Measurements from ENCODE around the gene NEGR1.

The NEGR1 gene

DNA sequence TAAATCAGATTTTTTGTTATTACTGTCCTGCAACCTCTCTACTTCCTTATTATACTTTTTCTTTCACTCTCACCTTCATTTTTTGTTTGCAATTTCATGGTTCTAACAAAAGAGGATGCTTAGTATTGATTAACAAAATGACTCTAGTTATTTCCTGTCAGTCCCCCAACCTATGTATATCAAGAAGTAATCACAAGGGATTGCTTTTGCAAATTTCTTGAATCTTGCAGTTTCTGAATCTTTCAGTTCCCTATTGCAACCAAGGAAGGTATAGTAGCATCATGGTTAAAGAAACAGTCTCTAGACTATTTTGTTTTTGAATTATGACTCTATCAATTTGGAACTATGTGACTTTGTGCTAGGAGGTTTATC, 446.9 kb downstream of the NEGR1 start:
- DNase-seq, result no peak

DNA sequence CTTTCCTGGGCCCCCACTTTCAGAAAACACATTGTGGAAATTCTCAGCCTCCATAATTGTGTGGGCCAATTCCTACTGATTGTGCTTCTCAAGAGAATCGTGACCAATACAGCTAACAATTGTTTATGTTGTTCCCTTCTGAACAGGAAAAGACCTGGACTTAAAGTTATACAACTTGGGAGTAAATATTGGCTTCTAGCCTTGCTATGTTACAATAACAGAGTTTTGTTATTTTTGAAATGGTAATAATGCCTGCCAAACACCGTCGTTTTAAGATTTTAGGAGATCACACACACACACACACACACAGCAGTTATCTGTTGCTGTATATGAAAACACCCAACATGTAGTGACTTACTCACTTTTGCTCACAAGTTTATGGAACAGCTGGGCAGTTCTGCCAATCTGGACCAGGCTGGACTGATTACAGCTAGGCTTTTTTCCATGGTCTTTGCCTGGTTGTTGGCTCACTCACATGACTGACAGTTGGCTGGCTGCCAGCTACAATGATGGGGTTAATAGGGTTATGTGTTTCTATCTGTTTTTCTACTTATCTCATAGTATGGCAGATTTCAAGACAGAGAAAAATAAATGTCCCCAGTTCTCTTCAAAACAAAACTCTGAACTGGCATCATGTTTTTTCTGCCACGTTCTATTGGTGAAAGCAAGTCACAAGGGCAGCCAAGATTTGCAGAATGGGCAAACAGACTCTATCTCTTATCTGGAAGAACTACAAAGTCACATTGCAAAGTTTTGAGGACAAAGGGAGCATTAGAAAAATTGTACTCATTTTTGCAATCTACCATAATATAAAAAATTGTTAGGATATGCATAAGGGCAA, 447.5 kb downstream of the NEGR1 start:
- no peak for DNase-seq

DNA sequence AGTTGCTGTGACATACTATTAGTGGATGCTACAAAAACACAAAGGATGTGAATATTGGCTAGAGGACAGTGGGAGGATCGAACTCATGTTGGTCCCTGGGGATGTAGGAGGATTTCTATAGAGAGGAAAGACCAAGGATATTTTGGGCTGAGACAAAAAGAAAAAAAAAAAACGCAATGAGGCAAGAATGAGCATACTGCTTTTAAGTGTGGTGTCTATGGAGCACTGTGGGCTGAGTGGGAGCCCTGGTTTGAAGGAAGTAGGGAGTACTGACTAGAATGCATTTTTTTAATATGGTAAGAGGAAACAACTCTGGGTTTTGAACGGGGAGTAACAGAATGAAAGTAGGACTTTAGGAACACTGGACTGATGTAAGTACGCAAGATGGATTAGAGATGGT, 450.7 kb downstream of the NEGR1 start:
- no peak for DNase-seq

DNA sequence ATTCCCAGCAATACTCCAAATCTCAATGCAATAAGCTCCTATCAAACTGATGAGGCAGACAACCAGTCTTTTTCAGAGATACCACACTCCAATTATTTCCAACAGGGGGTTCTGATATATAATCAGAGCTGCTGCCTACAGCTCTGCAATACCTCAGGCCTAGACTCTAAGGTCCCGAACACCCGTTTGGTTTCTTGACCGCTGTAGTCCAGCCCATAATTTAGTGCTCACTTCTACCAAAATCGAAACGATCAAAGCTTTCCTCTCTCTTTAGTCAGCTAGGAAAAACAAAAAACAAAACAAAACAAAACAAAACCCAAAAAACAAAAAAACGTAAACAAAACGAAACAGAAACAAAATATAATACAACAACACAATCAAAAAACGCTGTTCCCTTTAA, 453.0 kb downstream of the NEGR1 start:
- DNase-seq, result no peak

DNA sequence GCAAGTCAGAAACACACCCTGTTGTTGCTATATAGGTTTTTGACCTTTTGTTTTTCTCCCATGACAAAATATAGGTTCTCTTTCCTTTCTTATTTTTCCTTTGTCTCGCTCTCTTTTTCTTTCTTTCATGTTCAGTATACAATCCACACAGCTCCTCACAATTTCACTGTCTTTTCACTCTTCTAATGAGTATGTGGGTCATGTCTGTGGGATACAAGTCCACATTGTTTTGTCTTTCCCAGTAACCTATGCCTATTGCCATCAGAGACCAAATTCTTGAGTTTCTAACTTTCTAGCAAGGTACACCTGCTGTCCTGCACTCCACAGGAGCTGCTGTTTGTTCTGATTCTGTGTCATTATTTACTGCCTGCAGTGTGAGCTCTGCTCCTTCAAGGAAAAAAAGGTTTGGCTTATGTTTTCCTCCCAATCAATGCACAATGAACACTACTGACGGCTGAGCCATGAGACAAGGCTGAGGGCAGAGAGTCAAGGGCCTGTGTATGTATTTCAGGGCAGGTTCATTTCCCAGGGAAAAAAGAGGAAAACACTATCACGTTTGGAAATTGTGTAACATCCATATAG, 453.8 kb downstream of the NEGR1 start:
- no peak for DNase-seq

DNA sequence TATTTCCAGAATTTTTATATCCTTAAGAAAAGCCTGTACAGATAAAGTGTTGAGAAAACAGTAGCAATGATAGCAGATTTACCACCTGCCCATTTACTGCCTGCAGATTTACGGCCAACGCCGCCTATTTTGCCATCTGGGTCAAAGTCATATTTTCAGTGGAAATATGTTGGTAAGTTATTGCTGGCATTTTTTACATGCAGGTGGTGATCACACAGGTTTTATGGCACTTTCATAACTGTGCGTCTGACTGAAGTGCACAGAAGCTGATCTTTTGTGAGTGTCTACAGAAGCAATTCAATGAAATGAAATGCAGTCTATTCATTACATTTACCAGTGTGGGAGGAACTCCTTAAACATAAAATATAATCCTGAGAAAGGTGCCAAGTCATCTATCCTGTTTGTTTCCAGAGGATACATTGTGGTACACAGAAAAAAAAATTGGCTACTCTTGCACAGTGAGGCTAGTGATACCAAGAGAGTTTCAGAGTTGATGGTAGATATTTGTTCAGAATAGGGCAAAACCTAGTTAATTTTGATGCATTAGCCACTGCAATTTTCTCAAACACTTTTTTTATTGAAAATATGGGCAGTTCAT, 458.5 kb downstream of the NEGR1 start:
- DNase-seq, result no peak

DNA sequence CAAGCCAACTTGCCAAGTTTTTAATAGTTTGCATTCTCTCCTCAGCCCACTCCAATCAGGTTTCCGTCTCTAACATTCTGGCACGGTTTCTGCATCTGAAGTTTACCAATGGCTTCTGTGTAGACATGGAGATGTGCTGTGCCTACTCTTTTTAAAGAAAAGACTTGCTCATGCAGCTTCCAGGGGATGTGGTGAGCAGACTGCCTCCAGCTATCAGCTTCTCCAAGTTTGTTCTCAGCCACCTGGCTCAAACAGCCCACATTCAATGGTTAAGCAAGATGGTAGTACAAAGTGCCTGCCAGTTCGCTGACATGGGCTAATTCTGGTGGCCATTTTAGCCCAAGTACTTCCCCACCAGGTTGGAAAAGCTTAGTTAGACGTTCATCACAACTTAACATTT, 465.3 kb downstream of the NEGR1 start:
- no peak for DNase-seq

DNA sequence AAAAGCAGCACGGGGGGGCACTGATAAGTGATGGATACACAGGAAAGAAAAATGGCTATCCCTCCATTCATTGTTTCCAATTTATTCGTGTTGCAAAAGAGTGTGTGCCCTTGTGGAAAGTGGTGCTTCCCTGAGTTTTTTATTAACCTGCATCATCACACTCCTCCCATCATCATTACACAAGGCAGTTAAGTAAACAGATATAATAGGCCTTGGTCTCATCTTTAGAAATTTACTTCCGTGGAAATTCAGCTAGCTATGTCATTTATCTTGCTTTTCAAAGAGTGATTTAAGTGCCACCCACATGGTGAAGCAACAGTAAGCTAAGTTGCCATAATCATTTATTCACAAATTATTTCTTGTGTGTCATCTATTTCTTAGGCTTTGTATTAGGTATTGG, 473.3 kb downstream of the NEGR1 start:
- DNase-seq, result no peak

DNA sequence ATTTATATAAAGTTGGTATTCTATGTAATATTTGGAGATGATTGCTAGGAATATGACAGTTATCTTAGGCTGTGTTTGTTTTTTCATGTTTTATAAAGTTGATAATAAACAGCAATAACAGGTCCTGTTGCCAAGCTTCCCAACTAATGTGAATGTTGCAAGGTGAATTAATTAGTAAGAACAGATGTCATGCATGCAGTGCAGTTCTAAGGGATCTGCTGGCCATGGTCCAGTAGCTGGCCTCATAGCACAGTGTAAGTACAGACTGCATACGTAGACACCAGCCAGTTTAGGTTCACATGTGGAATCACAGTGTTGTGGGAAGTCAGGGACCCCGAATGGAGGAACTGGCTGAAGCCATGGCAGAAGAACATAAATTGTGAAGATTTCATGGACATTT, 478.2 kb downstream of the NEGR1 start:
- DNase-seq, result no peak

DNA sequence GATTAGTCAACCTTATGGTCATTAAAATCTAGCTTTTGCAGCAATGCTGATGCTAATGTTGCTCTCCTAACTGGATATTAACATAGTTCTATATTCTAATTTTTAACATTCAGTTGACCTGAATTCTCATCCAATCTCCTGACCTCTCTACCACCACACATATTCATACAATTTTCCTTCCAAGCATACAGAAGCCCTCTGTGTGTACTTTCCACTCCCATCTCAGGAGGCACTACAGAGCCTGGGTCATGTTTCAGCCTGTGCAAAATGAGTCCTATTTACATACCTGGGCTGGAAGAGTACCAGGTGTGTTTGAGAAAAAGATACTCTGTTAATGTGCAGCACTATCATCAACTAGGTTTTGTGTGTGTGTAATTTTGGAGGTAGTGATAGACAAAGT, 486.3 kb downstream of the NEGR1 start:
- DNase-seq, result no peak

DNA sequence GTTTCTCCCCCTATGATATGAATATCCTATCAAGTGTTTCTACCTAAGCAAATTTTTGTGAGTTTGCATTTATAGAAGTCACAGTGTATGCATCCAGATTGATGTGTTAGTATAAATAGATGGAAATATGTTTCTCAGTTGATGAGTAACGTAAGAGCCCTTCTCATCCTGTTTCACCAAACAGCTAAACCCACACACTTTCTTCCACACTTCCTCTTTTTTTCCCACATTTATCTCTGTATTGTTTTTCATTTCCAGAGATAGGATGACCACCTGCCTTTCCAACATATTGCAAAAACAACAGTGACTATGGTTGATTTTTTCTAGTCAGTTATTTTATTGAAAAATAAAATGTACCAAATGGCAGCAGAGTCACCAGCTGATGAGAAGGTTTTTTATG, 490.1 kb downstream of the NEGR1 start:
- no peak for DNase-seq

DNA sequence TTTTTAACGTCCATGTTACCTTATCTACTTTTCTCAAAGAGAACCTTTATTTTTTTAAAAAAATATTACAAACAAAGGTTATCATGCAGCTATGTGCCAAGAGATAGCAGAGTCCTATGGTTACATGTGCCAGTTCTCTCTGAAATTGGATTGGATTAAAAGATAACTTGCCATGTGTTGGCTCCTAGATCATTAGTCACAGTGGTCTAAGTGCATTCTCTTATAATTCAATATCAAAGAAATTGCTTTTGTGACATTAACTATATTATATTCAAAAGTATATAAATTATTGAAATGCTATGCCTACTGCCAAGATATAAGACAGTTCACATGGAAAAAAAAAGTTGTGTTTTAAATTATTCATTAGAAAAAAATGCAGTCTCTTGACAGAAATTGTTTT, 494.2 kb downstream of the NEGR1 start:
- no peak for DNase-seq

DNA sequence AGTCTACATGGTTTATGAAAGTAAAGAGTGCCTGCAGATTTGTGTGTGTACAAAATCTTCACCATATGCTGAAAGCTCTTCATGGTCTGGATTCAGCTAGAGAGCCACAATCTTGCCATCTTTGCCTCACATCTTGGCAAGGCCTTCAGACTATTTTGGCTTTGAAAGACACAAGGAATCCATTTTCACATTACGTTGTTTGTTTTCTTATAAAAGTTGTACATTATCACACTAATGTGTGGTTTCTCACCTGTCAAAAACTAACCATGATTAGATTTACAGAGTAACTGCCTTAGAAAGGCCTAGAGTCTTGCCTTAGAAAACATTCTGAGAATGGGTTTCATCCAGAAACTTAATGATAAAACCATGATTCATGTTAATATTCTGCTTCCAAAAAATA, 494.6 kb downstream of the NEGR1 start:
- no peak for DNase-seq

DNA sequence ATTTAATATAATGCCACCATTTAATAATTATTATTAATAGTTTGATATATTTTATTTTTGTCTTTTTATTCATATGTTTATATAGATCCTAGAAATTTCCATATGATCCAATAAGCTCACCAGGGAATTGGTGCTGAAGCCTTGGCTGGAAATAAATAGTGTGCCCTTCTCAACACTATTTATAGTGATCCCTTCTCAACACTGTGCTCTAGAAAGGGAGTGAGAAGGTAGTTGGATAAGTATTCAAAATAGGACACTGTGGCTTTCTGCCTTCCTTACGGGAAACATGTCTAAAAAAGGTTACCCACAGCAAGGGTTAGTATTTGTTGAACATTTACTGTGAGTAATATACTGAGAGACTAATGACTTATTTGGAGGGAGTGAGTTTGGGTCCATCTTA, 496.1 kb downstream of the NEGR1 start:
- DNase-seq, result no peak

DNA sequence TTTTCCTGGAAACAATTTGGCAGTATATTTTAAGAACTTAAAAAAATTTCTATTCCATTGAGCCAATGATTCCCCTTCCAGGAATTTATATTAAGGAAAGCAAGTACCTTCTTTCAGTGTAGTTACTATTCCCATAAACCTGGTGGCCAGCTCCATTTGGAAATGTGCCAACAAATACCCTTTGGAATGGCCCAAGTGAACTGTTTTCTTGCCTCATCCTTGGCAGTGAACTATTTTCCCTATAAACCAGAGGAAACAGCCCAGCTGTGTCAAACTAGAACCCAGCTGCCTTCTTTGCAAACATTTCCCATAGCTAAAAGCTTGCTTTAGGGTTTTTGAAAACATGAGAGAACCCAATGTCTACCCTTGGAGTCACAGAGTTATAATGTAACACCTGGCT, 496.9 kb downstream of the NEGR1 start:
- DNase-seq, result no peak

DNA sequence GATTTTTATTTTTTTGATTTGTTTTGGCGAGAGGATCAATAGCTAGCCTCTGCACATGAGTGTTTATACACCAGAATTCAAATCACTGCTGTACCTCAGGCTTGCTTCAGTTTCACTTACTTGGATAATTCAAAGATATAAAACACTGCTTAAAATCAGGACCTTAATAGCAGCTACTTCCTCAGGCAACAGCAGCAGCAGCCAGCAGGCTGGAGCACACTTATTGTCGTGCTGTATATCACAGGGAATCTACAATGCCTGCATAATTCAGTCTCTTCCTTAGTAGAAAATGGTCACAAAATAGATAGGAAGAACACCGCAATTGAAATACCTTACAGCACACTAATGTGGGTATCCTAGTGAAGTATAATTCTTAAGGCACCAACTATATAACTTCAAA, 497.3 kb downstream of the NEGR1 start:
- DNase-seq, result no peak

DNA sequence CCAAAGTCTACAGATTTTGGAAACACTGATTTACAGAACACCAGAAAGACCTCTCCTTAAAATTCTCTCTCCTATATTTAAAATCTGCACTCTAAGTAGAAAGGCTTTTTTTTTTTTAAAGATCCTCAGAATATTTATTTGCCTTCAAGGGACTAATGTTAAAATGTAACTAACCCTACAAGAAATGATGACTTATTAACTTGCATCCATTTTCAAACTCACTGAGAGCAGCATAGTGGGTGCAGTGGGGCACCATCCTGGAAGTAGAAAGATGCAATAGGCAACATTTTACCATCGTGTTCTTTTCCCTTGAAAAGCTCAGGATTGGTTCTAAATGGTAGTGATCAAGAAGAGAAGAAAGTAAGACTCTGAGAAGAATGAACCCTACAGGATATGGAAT, 498.1 kb downstream of the NEGR1 start:
- DNase-seq, result no peak

DNA sequence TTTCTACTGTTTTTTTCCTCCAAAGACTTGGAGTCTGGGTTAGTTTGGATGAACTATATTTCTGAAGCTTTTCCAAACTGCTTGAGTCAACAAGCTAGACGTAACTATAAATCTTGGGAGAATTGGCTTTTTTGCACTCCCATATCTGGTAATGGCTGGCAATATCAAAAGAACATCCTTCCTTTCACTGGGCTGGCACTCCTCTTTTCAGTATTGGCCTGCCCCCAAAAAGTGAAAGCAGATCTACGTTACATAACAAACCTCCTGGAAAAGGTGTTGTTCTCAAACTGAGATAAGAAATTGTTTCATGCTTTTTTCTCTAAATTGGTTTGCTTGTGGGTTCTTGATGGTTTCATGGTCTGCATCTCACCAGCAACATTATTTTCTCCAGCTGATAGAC, 499.3 kb downstream of the NEGR1 start:
- DNase-seq, result no peak

DNA sequence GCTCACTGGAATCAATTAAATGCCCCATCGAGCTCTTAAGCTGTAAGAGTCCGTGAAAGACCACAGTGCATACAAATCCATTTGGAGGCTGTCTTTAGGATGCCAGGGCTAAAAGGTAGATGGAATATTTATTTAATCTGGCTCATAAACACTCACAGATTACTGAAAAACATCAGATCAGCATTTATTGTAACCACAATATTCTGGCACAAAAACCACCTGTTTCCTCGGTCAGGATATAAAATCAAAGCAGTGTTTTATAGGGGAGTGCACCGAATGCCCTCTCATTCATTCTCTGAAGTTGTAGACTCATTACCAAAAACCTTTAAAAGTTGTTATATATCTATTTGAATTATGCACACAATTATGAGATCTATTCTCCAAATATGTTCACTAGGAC, 500.9 kb downstream of the NEGR1 start:
- DNase-seq, result no peak

DNA sequence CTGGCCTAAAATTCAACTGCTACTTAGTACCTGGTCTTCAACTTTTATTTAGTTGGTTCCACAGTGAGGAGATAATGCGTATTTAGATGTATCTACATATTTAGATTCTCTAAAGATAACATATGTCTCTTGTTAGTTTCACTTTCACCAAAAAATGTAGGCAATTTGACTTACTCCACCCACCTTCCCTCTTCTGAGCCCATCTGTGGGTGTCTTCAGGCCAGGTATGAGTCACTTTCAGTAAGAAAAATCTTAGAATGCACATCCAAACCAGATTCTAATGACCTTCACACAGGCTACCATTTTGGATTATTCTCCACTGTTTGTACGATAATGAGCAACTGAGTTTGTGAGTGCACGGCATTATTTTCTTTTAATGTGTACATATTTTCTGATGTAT, 501.7 kb downstream of the NEGR1 start:
- no peak for DNase-seq

DNA sequence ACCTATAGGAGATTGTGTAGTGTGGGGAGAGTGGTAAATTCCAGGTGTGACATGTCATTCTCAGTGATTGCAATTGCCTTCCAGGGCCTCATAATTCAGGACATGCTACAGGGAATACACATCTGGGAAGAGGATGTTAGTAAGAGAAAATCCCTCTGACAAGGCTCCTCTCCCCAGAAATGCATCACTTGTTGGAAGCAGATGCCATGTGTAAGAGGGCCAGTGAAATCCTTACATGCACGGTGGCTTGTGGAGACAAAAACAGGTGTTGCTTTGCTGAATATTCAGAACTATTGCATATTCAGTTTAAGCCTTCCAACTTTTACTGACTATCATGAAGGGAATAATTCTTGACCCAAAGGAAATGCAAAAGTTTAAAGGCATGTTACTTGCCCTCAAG, 503.4 kb downstream of the NEGR1 start:
- DNase-seq, result no peak

DNA sequence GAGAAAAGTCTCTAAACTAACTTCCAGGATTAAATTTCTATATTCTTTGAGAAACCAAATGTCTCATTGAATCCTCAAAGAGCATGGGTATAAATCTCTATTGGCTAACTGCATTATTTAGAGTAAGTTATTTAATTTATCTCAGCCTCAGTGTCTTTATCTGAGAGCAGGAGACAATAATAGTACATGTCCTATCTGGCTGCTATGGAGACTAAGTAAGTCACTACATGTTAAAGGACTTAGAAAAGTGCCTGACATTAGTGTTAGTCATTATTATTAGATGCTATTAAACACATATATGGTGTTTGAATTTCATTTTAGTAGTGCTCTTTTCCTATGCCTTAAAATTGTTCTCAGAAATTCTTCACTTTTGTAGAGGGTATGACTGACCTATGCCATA, 505.2 kb downstream of the NEGR1 start:
- no peak for DNase-seq

DNA sequence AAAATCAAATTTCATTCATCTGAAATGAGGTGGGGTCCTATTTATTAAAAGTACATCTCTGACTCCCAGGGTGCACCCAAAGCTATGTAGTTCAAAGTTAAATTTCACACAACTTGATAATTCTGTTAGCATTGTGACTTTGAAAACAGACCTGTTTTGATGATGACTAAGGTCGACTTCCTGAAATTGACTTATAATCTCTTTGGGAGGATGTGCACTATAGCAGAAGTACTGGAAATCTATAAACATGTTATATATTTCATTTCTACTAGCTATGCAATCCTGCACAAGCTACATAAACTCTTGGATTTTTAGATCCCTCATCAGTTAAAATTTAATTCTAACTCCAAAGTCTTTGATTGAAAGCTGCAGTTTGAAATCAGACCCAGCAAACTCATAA, 507.6 kb downstream of the NEGR1 start:
- no peak for DNase-seq

DNA sequence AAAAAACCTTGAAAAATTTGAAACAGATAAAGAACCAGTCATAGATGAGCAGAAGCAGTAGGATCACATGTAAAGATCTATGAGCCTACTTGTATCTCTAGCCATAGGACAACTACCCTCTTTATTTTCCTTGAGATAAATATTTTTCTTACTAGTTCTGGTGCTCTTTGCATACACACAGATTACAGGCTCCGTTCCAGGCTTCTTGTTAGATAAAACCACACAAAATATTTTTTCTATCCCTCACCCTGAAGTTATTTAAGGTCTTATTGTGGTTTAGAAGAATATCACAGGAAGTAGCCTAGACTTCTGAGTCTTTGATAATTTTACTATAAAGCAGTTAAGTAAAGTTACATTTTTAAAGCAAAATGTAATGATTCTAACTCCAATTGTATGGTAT, 512.2 kb downstream of the NEGR1 start:
- DNase-seq, result no peak

DNA sequence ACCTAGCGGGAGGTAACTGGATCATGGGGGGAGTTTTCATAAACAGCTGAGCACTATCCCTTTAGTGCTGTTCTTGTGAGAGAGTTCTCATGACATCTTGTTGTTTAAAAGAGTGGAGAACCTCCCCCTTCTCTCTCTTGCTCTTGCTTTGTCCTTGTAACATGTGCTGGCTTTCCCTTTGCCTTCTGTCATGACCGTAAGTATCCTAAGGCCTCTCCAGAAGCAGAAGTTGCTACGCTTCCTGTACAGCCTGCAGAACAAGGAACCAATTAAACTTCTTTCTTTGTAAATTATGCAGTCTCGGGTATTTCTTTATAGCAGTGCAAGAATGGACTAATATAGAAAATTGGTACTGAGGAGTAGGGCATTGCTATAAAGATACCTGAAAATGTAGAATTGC, 515.6 kb downstream of the NEGR1 start:
- no peak for DNase-seq
